DOHH2 (cell line): ENCODE data around the gene TTLL7.

Source experiments
- EZH2phosphoT487 ChIP-seq: fragments of 200-600 bp; sonication (generic); IDR thresholded peaks from 2 replicates; pipeline ENCODE4 v1.6.1; 2017; ENCODE audit warnings: borderline replicate concordance, mild to moderate bottlenecking, antibody characterized with exemption, low read length, moderate library complexity, mixed read lengths
- TF ChIP-seq, protein P1 (sequence below): fragments of 200-600 bp; sonication (generic); IDR thresholded peaks from one replicate; pipeline ENCODE4 v1.5.1; 2014; ENCODE audit warnings: antibody characterized with exemption, mild to moderate bottlenecking, low read depth, low read length; ENCODE audit not compliant: poor library complexity, severe bottlenecking

DNA sequence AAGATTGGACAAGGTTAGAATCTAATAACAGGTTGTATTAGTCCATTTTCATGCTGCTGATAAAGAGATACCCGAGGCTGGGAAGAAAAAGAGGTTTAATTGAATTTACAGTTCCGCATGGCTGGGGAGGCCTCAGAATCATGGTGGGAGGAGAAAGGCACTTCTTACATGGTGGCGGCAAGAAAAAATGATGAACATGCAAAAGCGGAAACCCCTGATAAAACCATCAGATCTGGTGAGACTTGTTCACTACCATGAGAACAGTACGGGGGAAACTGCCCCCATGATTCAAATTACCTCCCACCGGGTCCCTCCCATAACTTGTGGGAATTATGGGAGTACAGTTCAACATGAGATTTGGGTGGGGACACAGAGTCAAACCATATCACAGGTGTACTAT lies 22.9 kb upstream of the TTLL7 start:
- TF ChIP-seq, protein P1, sequence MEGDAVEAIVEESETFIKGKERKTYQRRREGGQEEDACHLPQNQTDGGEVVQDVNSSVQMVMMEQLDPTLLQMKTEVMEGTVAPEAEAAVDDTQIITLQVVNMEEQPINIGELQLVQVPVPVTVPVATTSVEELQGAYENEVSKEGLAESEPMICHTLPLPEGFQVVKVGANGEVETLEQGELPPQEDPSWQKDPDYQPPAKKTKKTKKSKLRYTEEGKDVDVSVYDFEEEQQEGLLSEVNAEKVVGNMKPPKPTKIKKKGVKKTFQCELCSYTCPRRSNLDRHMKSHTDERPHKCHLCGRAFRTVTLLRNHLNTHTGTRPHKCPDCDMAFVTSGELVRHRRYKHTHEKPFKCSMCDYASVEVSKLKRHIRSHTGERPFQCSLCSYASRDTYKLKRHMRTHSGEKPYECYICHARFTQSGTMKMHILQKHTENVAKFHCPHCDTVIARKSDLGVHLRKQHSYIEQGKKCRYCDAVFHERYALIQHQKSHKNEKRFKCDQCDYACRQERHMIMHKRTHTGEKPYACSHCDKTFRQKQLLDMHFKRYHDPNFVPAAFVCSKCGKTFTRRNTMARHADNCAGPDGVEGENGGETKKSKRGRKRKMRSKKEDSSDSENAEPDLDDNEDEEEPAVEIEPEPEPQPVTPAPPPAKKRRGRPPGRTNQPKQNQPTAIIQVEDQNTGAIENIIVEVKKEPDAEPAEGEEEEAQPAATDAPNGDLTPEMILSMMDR: no peak
- TF ChIP-seq EZH2phosphoT487: no peak
